ENCODE data around the gene SPATA21.

DNA sequence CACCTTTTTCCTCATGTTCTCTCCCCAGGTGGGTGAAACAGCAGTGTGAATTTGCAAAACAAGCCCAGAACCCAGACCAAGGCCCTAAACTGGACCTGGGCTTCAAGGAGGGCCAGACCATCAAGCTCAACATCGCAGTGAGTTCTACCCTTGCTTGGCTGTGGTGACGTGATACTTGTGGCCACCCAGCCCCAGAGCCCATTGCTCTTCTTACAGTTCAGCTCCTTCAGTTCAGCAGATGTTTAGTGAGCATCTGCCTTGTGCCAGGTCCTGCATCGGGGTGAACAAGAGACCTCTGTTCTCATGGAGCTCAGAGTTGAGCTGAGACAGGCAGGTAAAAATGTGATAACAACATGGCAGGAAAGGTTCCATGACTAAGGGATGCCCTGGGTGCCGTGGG lies 11.8 kb upstream of the SPATA21 start:
- TF ChIP-seq, protein P1, sequence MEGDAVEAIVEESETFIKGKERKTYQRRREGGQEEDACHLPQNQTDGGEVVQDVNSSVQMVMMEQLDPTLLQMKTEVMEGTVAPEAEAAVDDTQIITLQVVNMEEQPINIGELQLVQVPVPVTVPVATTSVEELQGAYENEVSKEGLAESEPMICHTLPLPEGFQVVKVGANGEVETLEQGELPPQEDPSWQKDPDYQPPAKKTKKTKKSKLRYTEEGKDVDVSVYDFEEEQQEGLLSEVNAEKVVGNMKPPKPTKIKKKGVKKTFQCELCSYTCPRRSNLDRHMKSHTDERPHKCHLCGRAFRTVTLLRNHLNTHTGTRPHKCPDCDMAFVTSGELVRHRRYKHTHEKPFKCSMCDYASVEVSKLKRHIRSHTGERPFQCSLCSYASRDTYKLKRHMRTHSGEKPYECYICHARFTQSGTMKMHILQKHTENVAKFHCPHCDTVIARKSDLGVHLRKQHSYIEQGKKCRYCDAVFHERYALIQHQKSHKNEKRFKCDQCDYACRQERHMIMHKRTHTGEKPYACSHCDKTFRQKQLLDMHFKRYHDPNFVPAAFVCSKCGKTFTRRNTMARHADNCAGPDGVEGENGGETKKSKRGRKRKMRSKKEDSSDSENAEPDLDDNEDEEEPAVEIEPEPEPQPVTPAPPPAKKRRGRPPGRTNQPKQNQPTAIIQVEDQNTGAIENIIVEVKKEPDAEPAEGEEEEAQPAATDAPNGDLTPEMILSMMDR (IDR thresholded peaks at IDR 0.05) = no peak
- no peak for TF ChIP-seq POLR2A (IDR thresholded peaks at IDR 0.05)

All from body of pancreas (tissue), 4 donors.